ENCODE results near the gene C4orf50. TPM values are rescaled to one million over a fixed set of nuclear protein-coding genes. Genes with fewer than 3 reads are reported as not detected.

C4orf50 gene
- total and polyA plus RNA-seq, 12 donors, result 0.08 to 1.4 (median 0.56) TPM; not detected in 4

DNA sequence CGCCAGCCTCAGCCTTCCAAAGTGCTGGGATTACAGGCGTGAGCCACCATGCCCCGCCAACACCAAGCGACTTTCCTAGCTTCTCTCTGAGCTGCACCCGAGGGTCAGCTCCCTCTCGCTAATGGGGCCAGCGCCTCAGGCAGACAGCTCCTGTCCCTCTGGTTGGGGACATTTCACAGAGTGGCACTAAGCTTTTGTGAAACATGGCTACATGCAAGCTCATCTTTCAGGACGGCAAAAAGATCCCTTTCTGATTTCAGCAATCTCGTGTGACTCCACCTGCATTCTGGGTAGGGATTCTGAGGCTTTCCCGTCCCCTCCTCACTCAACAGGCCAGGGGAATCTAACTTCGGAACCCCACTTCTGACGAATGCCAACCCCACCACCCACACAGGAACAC lies 31.0 kb upstream of the C4orf50 start:
- WGBS, 4 donors, result 81 to 91% (median 86%) methylated on average over 7 to 12 of the region's 12 CpGs
- intact Hi-C loops (cut with DNase I), result no loop called here
- H3K4me3 ChIP-seq, result no peak overlapping the region
- H3K27me3 ChIP-seq, result no peaks in the 10 kb centered on the region
- TF ChIP-seq POLR2A (IDR thresholded peaks at IDR 0.05), result no peak
- TF ChIP-seq, protein P1, sequence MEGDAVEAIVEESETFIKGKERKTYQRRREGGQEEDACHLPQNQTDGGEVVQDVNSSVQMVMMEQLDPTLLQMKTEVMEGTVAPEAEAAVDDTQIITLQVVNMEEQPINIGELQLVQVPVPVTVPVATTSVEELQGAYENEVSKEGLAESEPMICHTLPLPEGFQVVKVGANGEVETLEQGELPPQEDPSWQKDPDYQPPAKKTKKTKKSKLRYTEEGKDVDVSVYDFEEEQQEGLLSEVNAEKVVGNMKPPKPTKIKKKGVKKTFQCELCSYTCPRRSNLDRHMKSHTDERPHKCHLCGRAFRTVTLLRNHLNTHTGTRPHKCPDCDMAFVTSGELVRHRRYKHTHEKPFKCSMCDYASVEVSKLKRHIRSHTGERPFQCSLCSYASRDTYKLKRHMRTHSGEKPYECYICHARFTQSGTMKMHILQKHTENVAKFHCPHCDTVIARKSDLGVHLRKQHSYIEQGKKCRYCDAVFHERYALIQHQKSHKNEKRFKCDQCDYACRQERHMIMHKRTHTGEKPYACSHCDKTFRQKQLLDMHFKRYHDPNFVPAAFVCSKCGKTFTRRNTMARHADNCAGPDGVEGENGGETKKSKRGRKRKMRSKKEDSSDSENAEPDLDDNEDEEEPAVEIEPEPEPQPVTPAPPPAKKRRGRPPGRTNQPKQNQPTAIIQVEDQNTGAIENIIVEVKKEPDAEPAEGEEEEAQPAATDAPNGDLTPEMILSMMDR (IDR thresholded peaks at IDR 0.05), result no peak
- no peak for DNase-seq
- H3K4me1 ChIP-seq (replicated peaks in 1 of 2), result no peaks in the 10 kb centered on the region
- no peaks in the 10 kb centered on the region for H3K9me3 ChIP-seq (replicated peaks in 1 of 3)
- H3K27ac ChIP-seq, result no peak overlapping the region
- no peaks in the 10 kb centered on the region for H3K36me3 ChIP-seq (replicated peaks in 1 of 2)

DNA sequence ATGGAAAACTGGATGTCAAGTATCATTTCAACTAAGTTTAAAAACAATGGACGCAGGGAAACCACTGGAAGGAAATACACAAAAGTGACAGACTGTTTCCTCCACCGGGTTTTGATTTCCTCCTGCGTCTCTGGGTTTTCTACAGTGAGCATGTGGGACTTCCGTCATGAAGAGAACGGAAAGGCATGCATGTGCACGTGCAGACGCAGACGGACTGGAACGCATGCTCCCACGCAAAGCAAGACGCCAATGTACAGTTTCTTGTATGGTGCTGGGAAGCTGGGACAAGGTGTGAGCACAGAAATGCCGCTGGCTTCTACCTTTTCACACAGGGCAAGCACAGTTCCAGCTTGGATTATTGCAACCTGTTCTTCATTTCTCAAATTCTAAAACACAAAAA lies 30.3 kb upstream of the C4orf50 start:
- H3K4me3 ChIP-seq, result no peak overlapping the region
- H3K36me3 ChIP-seq (replicated peaks in 1 of 2), result no peaks in the 10 kb centered on the region
- H3K9me3 ChIP-seq (replicated peaks in 1 of 3), result no peaks in the 10 kb centered on the region
- 61 to 73% (median 66%) methylated on average over 12 of the region's 12 CpGs for WGBS, 4 donors
- DNase-seq, result no peak
- no peaks in the 10 kb centered on the region for H3K27me3 ChIP-seq
- H3K27ac ChIP-seq, result no peak overlapping the region
- intact Hi-C loops (cut with DNase I), result no loop called here
- TF ChIP-seq POLR2A (IDR thresholded peaks at IDR 0.05), result no peak
- TF ChIP-seq, protein P1 (IDR thresholded peaks at IDR 0.05), result no peak
- no peaks in the 10 kb centered on the region for H3K4me1 ChIP-seq (replicated peaks in 1 of 2)

DNA sequence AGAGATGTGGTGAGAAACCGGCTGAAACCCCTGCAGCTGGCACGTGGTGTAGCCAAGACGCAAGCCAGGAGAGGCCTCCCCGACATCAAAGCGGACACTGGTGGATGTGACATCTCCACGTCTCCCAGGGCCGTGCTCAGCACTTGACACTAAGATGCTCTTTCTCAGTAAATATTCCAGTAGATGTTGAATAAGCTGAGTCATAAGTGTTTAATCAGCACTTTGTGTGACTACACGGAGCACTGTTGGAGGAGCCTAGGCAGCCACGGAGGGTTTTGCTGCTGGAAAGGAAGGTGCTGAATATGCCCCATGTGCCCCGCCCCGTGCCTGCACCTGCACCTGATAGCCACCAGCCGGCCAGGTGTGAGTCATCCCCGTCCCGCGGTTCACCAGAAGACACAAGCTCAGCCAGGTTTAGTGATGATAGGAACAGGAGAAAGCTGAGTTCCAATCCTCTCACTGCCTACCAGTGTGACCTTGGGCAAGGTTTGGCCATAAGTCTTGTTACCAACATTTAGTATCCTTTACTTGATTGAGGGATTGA lies 29.0 kb upstream of the C4orf50 start:
- Histone ChIP-seq H3K4me1 (replicated peaks in 1 of 2) (no peaks in the 10 kb centered on the region), H3K4me3 (no peak overlapping the region), H3K27me3 (no peaks in the 10 kb centered on the region), H3K9me3 (replicated peaks in 1 of 3) (no peaks in the 10 kb centered on the region), H3K36me3 (replicated peaks in 1 of 2) (no peaks in the 10 kb centered on the region), H3K27ac (no peak overlapping the region)
- WGBS, 4 donors, result 71 to 79% (median 77%) methylated on average over 14 to 15 of the region's 15 CpGs
- intact Hi-C loops (cut with DNase I), result no loop called here
- TF ChIP-seq, protein P1 (IDR thresholded peaks at IDR 0.05), result no peak
- no peak for TF ChIP-seq POLR2A (IDR thresholded peaks at IDR 0.05)
- DNase-seq, result no peak

DNA sequence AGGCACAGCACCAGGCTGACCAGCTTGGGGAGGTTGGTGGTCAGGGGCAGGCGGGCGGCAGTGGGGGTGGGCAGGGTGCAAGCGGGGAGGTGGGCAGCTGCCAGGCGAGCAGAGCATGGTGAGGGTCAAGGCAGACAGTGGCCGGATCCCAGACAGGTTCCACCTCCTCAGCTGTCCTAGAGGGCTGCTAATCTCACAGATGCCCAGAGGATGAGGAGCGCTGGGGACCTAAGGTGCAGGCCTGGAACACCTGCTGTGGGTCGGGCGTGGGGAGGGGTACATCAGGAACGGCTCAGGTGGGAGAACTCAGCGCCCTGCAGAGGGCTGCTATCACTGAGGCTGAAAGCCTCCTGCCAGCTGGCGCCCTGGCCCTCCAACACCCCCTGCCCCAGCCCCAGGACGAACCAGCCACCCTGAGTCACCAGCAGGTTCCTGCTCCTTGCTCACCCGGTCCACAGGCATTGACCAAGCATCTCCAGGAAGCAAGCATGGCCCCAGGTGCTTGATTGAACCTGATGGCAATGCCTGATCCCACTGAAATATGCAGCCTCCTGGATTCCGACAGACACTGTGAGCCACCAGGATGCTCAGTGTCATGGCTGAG lies 28.4 kb upstream of the C4orf50 start:
- no peak for TF ChIP-seq POLR2A (IDR thresholded peaks at IDR 0.05)
- TF ChIP-seq, protein P1 (IDR thresholded peaks at IDR 0.05), result no peak
- Histone ChIP-seq H3K4me1 (replicated peaks in 1 of 2) (no peaks in the 10 kb centered on the region), H3K27me3 (no peaks in the 10 kb centered on the region), H3K27ac (no peak overlapping the region), H3K36me3 (replicated peaks in 1 of 2) (no peaks in the 10 kb centered on the region), H3K9me3 (replicated peaks in 1 of 3) (no peaks in the 10 kb centered on the region), H3K4me3 (no peak overlapping the region)
- DNase-seq, result no peak
- intact Hi-C loops (cut with DNase I), result no loop called here
- 84 to 89% (median 85%) methylated on average over 7 to 14 of the region's 14 CpGs for WGBS, 4 donors
